ENCODE measurements around the gene TESK2.

The TESK2 gene

GRCh38 chr1:45456531-45456930 is 34.4 kb downstream of the TESK2 start:
- H3K36me3 ChIP-seq (ENCODE audit: control insufficient read depth, insufficient read depth, low read length): no peaks in the 10 kb centered on the region
- H3K4me3 ChIP-seq (replicated peaks; ENCODE audit: low read depth, low read length): no peak overlapping the region
- no peak for DNase-seq (ENCODE audit: extremely low read depth, insufficient read length)
- H3K27me3 ChIP-seq (replicated peaks; ENCODE audit: control insufficient read depth, insufficient read depth, low read length): no peaks in the 10 kb centered on the region
- TF ChIP-seq CTCF (IDR thresholded peaks at IDR 0.05; ENCODE audit: insufficient read depth, low read length, poor library complexity, severe bottlenecking): no peak

- no peaks in the 10 kb centered on the region for H3K36me3 ChIP-seq (ENCODE audit: control insufficient read depth, insufficient read depth, low read length)
- DNase-seq (ENCODE audit: extremely low read depth, insufficient read length): no peak
These were observed 35.8 kb downstream of the TESK2 start for GRCh38 chr1:45455162-45455561.

GRCh38 chr1:45454464-45454863 is 36.5 kb downstream of the TESK2 start:
- DNase-seq (ENCODE audit: extremely low read depth, insufficient read length): no peak
- no peak overlapping the region for H3K4me3 ChIP-seq (replicated peaks; ENCODE audit: low read depth, low read length)
- no peaks in the 10 kb centered on the region for H3K36me3 ChIP-seq (ENCODE audit: control insufficient read depth, insufficient read depth, low read length)
- no peak for TF ChIP-seq CTCF (IDR thresholded peaks at IDR 0.05; ENCODE audit: insufficient read depth, low read length, poor library complexity, severe bottlenecking)
- H3K27me3 ChIP-seq (replicated peaks; ENCODE audit: control insufficient read depth, insufficient read depth, low read length): no peaks in the 10 kb centered on the region

More at GRCh38 chr1:45455162-45455561, 35.8 kb downstream of the TESK2 start:
- TF ChIP-seq CTCF (IDR thresholded peaks at IDR 0.05; ENCODE audit: insufficient read depth, low read length, poor library complexity, severe bottlenecking): no peak
- Histone ChIP-seq H3K4me3 (replicated peaks; ENCODE audit: low read depth, low read length) (no peak overlapping the region), H3K27me3 (replicated peaks; ENCODE audit: control insufficient read depth, insufficient read depth, low read length) (no peaks in the 10 kb centered on the region)

- no peak for DNase-seq (ENCODE audit: extremely low read depth, insufficient read length)
- Histone ChIP-seq H3K27me3 (replicated peaks; ENCODE audit: control insufficient read depth, insufficient read depth, low read length) (no peaks in the 10 kb centered on the region), H3K36me3 (ENCODE audit: control insufficient read depth, insufficient read depth, low read length) (no peaks in the 10 kb centered on the region), H3K4me3 (replicated peaks; ENCODE audit: low read depth, low read length) (no peak overlapping the region)
- no peak for TF ChIP-seq CTCF (IDR thresholded peaks at IDR 0.05; ENCODE audit: insufficient read depth, low read length, poor library complexity, severe bottlenecking)
These were observed 38.5 kb downstream of the TESK2 start for GRCh38 chr1:45452503-45452902.

GRCh38 chr1:45448357-45448756 is 42.6 kb downstream of the TESK2 start:
- Histone ChIP-seq H3K4me3 (replicated peaks; ENCODE audit: low read depth, low read length) (no peak overlapping the region), H3K36me3 (ENCODE audit: control insufficient read depth, insufficient read depth, low read length) (no peaks in the 10 kb centered on the region), H3K27me3 (replicated peaks; ENCODE audit: control insufficient read depth, insufficient read depth, low read length) (no peaks in the 10 kb centered on the region)
- DNase-seq (ENCODE audit: extremely low read depth, insufficient read length): no peak
- no peak for TF ChIP-seq CTCF (IDR thresholded peaks at IDR 0.05; ENCODE audit: insufficient read depth, low read length, poor library complexity, severe bottlenecking)
